DND-41 (cell line): ENCODE data around the gene OSBPL10.

Source experiments
- ATAC-seq: fragments of 200-7000 bp; cut with Tn5 transposase; 3 replicates; pipeline ENCODE4 v1.9.1; 2021; ENCODE audit warnings: low read depth; ENCODE audit not compliant: insufficient read depth
- DNase-seq: peaks from one replicate; pipeline ENCODE4 v3.0.0-alpha.2; 2020
- H2AFZ ChIP-seq: 2 replicates; pipeline ENCODE4 v1.6.0; 2012; ENCODE audit warnings: low read depth, low read length
- H3K27ac ChIP-seq: 2 replicates; pipeline ENCODE4 v1.5.1; 2012; ENCODE audit warnings: low read length, inconsistent platforms
- H3K27me3 ChIP-seq: fragments of 200-600 bp; sonication (generic); 2 replicates; pipeline ENCODE4 v1.6.0; 2012; ENCODE audit warnings: low read length, mild to moderate bottlenecking, inconsistent platforms; ENCODE audit not compliant: insufficient read depth, poor library complexity
- H3K36me3 ChIP-seq: 2 replicates; pipeline ENCODE4 v1.5.1; 2012; ENCODE audit warnings: low read length, inconsistent platforms; ENCODE audit not compliant: insufficient read depth
- H3K4me1 ChIP-seq: 2 replicates; pipeline ENCODE4 v1.5.1; 2012; ENCODE audit warnings: mild to moderate bottlenecking, low read length; ENCODE audit not compliant: insufficient read depth
- H3K4me2 ChIP-seq: 2 replicates; pipeline ENCODE4 v1.6.0; 2012; ENCODE audit warnings: mild to moderate bottlenecking, moderate library complexity, low read length, inconsistent platforms; ENCODE audit not compliant: insufficient read depth
- H3K4me3 ChIP-seq, 2 experiments: fragments of 200-600 bp in 1 of 2; shearing (Covaris generic) in 1 of 2; 2 replicates each; pipeline ENCODE4 v1.5.1; 2012 to 2016; ENCODE audit warnings: inconsistent platforms in 2 of 2, low read length in 2 of 2, mild to moderate bottlenecking in 2 of 2, low read depth in 1 of 2, moderate library complexity in 1 of 2
- H3K79me2 ChIP-seq: 2 replicates; pipeline ENCODE4 v1.6.0; 2012; ENCODE audit warnings: low read length, inconsistent platforms; ENCODE audit not compliant: insufficient read depth
- H3K9ac ChIP-seq: 2 replicates; pipeline ENCODE4 v1.6.0; 2012; ENCODE audit warnings: low read depth, mild to moderate bottlenecking, inconsistent platforms, low read length, moderate library complexity
- H3K9me3 ChIP-seq: 2 replicates; pipeline ENCODE4 v1.5.1; 2012; ENCODE audit warnings: low read length, moderate library complexity, mild to moderate bottlenecking, inconsistent platforms; ENCODE audit not compliant: insufficient read depth, severe bottlenecking
- H4K20me1 ChIP-seq: 2 replicates; pipeline ENCODE4 v1.6.0; 2012; ENCODE audit warnings: low read length; ENCODE audit not compliant: insufficient read depth
- EZH2 ChIP-seq: IDR thresholded peaks from 3 replicates; pipeline ENCODE4 v1.6.1; 2012; ENCODE audit warnings: borderline replicate concordance, low read depth, mild to moderate bottlenecking, moderate library complexity, low read length, inconsistent platforms; ENCODE audit not compliant: severe bottlenecking
- TF ChIP-seq, protein P1 (sequence below): IDR thresholded peaks from 2 replicates; pipeline ENCODE4 v1.5.1; 2012; ENCODE audit warnings: borderline replicate concordance, low read length, moderate library complexity, mild to moderate bottlenecking; ENCODE audit not compliant: poor library complexity, severe bottlenecking; ENCODE audit errors: extremely low read depth

OSBPL10 gene

DNA sequence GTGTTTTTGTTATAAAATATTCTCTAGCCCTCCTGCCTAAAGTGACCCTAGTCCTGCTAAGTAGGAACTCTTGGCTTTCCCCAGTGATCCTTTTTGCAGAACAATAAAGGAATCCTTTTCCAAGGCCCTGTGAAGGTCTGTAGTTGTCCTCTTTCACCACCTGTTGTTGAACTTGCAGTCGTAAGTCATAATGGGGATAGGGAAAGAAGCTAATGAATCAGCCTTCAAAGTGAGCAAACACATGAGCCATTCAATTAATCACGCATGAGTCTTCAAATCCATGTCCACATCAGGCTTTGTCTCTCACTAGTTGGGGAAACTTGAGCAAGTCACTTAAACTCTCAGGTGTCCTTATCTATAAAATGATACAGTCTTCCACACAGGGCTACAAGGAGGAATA is 28.0 kb upstream of the OSBPL10 start:
- H3K9ac ChIP-seq: no peak overlapping the region
- TF ChIP-seq, protein P1, sequence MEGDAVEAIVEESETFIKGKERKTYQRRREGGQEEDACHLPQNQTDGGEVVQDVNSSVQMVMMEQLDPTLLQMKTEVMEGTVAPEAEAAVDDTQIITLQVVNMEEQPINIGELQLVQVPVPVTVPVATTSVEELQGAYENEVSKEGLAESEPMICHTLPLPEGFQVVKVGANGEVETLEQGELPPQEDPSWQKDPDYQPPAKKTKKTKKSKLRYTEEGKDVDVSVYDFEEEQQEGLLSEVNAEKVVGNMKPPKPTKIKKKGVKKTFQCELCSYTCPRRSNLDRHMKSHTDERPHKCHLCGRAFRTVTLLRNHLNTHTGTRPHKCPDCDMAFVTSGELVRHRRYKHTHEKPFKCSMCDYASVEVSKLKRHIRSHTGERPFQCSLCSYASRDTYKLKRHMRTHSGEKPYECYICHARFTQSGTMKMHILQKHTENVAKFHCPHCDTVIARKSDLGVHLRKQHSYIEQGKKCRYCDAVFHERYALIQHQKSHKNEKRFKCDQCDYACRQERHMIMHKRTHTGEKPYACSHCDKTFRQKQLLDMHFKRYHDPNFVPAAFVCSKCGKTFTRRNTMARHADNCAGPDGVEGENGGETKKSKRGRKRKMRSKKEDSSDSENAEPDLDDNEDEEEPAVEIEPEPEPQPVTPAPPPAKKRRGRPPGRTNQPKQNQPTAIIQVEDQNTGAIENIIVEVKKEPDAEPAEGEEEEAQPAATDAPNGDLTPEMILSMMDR: no peak
- TF ChIP-seq EZH2: no peak
- DNase-seq (no peak), ATAC-seq (no peak)
- H3K36me3 ChIP-seq: no peaks in the 10 kb centered on the region
- H3K4me1 ChIP-seq: peaks cover 4% of the 10 kb centered on the region; the same call in 1 of the 2 replicates
- H3K27me3 ChIP-seq: no peaks in the 10 kb centered on the region
- no peaks in the 10 kb centered on the region for H3K79me2 ChIP-seq
- H3K9me3 ChIP-seq: no peaks in the 10 kb centered on the region
- H2AFZ ChIP-seq: no peak overlapping the region
- no peak overlapping the region for H3K27ac ChIP-seq
- no peak overlapping the region for H3K4me2 ChIP-seq
- no peak overlapping the region for H3K4me3 ChIP-seq
- no peaks in the 10 kb centered on the region for H4K20me1 ChIP-seq

DNA sequence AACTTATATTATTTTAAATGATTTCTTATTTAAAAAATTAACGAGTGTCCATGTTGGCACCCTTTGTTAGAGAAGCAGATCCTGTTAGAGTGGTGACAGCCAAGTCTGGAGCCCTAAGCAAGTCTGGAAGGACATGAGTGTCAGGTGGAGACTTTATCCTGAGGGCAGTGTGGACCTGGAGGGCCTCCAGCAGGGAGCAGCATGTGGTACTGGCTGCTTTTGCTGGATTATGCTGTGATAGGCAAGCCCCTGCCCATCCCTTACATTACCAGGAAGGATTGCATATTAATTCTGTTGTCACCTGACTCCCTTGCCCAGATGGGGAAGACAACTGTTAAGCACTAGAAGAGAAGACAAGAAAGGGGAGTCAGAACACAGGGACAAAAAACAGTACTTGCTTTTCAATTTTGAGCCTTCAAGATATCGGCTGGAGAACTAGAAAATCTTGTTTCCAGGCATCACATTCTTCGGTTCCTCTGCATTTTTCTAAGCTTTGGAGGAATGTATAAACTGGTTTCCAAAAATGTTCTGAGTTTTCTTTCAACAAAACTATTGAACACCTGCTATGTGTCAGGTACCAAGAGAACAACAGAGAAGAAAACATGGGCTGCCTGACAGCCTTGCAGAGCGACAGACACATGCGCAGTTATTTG is 23.2 kb upstream of the OSBPL10 start:
- no peaks in the 10 kb centered on the region for H4K20me1 ChIP-seq
- DNase-seq (no peak), ATAC-seq (no peak)
- H3K9me3 ChIP-seq: no peaks in the 10 kb centered on the region
- no peak overlapping the region for H3K27ac ChIP-seq
- no peak overlapping the region for H3K4me2 ChIP-seq
- no peaks in the 10 kb centered on the region for H3K79me2 ChIP-seq
- H2AFZ ChIP-seq: no peak overlapping the region
- H3K9ac ChIP-seq: no peak overlapping the region
- H3K36me3 ChIP-seq: no peaks in the 10 kb centered on the region
- no peak overlapping the region for H3K4me3 ChIP-seq
- no peak for TF ChIP-seq EZH2
- TF ChIP-seq, protein P1: peak; percentile 19
- H3K27me3 ChIP-seq: no peaks in the 10 kb centered on the region
- H3K4me1 ChIP-seq: no peaks in the 10 kb centered on the region

DNA sequence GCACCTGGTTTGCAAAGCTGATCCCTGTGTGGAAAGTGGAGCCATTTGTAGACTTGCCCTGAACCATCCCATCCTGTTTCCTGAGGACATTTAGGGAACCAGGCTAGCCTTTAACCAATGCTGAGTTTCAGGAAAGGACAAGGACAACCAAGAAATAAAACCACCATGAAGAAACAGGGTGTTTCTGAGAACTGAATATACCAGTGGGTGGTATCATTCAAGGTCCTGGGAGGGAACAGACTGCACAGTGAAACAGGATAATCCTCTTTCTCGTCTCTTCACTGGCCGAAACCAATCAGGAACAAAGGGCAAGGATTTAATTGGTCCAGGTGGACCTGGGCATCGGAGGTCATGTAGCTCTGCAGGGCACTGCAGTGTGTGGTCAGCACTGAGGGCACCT is 22.3 kb upstream of the OSBPL10 start:
- H3K4me3 ChIP-seq: no peak overlapping the region
- no peak overlapping the region for H2AFZ ChIP-seq
- H3K27me3 ChIP-seq: no peaks in the 10 kb centered on the region
- no peaks in the 10 kb centered on the region for H3K36me3 ChIP-seq
- TF ChIP-seq, protein P1: no peak
- no peak for TF ChIP-seq EZH2
- H3K9me3 ChIP-seq: peaks cover 2% of the 10 kb centered on the region
- no peaks in the 10 kb centered on the region for H3K79me2 ChIP-seq
- no peak for ATAC-seq
- no peaks in the 10 kb centered on the region for H4K20me1 ChIP-seq
- no peak for DNase-seq
- H3K4me1 ChIP-seq: no peaks in the 10 kb centered on the region
- no peak overlapping the region for H3K4me2 ChIP-seq
- H3K27ac ChIP-seq: no peak overlapping the region
- no peak overlapping the region for H3K9ac ChIP-seq
